GM19324 (cell line): ENCODE results near the gene FGF22.
"Not testable (repeated sequence)": the region's sequence is repeated elsewhere in the genome, so short reads cannot be mapped to it uniquely, and the experiment has no call there.

Experiments
- ATAC-seq: cut with Tn5 transposase; IDR thresholded peaks from one replicate; pipeline ENCODE4 v1.9.1; 2021; ENCODE audit warnings: mild to moderate bottlenecking, moderate library complexity; ENCODE audit not compliant: unreplicated experiment, low FRiP score

Gene FGF22

DNA sequence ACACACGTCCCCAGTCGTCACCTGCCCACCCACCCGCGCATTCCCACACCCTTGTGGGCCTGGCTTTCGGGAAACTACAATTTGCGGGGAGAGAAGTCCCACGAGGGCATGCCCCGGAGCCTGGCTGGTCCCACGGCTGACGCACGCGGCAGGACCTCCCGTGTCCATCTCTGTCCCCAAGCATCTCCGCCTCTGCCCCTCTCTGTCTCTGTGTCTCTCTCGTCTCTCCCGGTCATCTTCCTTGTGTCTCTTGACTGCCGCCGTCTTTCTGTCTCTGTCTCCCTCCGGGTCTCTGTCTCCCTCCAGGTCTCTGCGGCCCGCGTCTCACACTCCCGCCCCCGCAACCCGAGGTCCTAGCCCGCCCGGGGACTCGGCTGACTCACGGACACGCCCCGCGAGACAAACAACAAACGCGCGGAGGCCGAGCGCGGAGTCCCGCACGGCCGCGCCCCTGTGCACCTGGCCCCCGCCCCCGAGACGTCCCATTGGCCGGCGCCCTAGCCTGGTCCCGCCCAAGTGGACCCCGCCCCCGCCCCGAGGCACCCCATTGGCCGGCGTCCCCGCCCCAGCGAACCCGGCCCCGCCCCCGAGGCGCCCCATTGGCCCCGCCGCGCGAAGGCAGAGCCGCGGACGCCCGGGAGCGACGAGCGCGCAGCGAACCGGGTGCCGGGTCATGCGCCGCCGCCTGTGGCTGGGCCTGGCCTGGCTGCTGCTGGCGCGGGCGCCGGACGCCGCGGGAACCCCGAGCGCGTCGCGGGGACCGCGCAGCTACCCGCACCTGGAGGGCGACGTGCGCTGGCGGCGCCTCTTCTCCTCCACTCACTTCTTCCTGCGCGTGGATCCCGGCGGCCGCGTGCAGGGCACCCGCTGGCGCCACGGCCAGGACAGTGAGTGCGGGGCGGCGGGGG, at the start of gene FGF22:
TSS of gene FGF22 (plus strand) at position 627 of the 908 bp plus-strand sequence. CDS start at position 674, 47 bp downstream.
- no peak for ATAC-seq

DNA sequence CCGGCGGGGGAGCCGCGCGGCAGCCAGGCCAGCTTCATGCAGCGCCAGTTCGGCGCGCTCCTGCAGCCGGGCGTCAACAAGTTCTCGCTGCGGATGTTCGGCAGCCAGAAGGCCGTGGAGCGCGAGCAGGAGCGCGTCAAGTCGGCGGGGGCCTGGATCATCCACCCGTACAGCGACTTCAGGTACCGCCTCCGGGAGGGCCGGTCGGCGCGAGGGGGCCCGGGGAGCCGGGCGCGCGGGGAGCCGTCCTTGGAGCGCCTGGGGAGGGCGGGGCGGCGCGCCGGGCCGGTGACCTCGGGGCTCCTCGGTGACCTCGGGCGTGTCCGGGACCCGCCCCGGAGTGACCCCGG, 49.3 kb upstream of the FGF22 start:
- ATAC-seq = no peak

DNA sequence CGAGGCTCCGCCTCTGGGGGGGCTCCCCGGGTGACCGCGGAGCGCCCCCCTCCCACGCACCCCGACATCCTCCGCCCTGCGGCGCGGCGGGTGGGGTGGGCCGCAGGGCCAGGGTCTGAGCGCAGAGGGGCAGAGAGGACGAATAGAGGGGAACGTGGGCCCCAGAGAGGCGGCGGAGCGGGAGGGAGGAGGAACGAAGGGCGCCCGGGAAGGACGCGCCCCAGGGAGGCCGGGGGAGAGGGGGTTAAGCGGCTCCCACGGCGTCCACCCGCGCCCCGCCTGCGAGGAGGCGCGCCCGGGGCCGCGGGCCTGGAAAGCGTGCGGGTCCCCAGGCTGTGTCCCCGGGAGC, 49.0 kb upstream of the FGF22 start:
- no peak for ATAC-seq

DNA sequence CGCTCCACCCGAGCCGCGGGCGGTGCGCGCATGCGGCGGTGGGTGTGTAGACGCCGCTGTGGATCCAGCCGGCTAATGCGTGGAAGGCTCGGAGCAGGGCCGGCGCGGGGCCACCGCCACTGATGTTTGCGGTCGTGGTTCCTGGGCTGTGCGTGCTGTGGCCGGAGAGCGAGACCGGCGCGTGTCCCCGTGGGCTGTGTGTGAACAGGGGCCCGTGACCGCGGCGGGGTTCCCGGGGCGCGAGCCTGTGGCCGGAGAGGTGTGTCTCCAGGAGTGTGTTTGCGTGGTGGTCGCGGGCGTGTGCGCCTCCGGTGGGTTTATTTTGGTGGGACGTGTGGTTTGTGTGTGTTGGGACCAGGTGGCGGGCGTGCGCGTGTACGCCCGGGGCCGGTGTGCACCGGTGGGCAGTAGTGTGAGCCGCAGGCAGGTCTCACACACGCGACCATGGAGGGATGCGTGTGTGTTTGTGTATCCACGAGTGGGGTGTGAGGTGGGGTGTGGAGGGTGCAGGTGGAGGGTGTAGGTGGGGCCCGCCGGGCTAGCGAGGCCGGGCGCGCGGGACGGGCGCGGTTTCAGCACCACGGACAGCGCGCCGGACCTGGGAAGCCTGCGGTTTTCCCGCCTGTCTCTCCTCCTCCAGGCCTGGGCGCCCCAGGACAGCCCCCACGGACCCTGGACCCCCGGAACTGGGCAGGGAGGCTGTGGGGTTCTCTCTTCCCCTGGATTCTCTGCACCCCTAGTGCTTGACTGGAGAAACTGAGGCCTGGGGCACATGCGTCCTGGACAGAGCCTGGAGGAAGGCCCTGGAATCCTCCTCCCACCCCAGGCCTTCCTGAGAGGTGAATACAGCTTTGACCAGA, 48.4 kb upstream of the FGF22 start:
- ATAC-seq = no peak

DNA sequence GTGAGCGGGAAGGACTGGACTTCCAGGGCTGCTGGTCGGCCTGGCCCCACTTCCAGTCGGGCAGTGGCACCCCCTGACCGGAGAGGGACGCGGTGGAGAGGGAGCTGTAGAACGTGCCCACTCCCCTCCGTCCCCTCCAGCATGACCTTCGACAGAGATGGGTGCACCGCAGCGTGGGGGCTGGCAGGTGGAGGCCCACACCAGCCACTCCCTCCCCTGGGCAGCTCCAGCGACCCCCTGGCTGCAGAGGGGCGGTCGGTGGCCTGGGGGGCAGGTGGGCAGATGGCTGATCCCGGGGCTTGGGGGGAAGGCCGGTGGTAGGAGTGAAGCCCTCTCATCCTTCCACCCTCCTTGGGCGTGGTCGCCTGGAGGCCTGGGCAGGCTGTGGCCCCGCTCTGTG, 47.6 kb upstream of the FGF22 start:
- ATAC-seq = no peak

DNA sequence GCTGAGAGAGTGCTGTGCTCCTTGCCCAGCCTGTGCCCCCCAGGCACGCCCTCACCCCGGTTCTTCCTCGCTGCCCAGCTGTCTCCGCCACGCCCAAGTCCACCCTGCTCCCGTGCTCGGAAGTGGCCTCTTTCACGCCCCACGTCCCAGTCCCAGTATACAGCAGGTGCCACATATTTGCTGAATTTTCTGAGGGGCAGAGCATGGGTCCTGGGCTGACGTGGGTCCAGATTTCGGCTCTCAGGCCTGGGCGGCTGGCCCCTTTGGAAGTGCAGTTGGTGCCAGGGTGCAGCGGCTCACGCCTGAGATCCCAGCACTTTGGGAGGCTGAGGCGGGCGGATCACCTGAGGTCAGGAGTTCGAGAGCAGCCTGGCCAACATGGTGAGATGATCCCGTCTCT, 46.6 kb upstream of the FGF22 start:
- no peak for ATAC-seq

DNA sequence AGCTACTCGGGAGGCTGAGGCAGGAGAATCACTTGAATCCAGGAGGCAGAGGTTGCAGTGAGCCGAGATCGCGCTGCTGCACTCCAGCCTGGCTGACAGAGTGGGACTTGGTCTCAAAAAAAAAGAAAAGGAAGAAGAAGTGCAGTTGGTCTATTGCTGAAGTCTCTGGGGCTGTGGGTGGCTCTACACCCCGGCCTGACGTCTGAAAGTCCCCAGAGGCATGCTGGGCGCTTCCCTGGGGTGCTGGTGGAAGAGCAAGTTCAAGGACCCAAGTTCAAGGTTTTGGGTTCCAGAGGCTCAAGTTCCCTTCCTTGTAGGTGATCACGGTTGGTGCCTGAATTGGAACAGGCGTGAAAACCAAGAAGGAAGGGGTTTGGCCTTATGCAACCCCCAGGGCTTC, 46.2 kb upstream of the FGF22 start:
- no peak for ATAC-seq

DNA sequence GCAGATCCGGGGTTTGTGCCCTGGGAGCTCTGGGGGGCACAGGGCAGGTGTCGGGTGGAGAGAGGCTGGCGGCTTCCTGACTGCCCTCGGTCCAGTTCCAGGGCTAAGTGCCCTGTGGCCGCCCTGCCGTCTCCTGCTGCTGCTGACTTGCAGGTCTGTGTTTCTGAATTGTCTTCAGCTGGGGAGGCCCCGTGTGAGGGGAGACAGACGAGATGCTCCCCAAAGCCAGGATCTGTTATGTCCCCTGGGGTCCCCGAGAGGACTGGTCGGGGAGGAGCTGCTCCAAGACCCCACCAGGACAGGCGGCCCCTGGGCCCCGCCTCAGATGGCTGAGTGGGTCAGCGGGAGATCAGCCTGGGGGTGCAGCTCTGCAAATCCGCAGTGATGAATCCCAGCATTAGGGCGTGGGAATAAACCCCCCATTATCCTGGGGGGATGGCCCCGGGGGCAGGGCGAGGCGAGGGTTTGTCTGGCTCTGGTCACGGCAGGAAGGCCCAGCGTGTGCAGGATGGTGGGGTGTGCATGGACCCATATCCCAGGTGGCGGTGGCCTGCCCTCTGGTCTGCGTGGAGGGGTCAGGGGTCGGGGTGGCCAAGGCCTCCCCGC, 45.3 kb upstream of the FGF22 start:
- ATAC-seq = no peak

DNA sequence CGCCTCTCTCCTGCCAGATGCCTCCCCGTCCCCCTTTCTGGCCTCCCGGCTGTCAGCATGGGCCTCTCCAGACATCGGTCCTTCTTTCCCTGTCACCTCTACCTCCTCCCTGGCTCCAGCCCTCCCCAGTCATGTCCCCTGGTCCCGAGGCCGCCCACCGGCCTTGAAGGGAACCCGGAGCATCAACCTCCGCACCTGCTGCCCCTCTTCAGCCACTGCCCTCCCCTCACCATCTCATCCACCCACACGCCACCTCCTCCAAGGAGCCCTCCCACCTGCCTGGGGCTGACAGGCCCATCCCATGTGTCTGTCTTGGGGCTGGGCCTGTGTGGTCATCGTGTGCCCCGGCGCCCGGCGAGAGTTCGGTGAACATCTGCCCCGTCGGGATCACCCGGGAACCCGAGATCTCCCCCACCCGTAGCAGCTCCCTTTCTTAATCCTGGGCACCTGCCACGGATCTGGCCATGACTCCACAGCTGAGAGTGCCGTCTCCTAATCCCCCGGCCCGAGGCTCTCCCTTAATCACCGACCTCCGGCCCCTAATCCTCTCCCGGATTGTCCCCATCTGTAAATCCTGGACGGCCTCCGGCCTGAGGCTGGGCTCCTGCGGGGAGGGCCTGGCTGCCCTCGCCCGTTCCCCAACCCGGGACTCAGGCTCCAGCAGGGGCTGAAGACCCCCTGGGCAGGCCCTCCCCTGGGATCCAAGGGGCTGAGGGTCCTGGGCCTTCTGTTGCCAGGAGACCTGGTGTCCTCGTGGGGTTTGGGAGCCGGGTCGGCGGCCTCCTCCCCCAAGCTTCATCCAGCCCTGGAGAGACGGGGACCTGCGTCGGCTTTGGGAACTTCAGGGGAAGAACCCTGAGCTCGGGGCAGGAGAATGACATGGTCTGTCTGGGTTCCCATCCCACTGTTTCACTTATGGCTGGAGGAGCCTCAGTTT, 44.1 kb upstream of the FGF22 start:
- ATAC-seq = no peak

DNA sequence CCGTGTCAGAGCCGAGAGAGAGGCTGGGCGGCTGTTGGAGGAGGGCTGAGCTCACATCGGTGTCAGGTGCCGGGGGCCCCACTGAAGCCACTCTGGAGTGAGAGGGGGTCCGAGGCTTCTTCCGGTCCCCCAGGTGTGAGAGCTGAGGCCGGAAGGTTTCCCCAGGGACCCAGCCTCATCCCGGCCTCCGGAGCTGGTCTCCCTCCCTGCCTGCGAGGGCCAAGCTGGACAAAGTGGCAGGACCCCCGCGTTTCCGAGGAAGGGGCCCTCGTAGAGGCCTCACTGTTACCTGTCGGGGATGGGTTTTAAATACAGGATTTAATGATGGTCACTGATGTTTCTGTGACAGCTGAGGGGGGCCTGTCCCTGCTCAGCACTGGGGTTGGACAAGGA, 43.4 kb upstream of the FGF22 start:
- ATAC-seq = no peak

DNA sequence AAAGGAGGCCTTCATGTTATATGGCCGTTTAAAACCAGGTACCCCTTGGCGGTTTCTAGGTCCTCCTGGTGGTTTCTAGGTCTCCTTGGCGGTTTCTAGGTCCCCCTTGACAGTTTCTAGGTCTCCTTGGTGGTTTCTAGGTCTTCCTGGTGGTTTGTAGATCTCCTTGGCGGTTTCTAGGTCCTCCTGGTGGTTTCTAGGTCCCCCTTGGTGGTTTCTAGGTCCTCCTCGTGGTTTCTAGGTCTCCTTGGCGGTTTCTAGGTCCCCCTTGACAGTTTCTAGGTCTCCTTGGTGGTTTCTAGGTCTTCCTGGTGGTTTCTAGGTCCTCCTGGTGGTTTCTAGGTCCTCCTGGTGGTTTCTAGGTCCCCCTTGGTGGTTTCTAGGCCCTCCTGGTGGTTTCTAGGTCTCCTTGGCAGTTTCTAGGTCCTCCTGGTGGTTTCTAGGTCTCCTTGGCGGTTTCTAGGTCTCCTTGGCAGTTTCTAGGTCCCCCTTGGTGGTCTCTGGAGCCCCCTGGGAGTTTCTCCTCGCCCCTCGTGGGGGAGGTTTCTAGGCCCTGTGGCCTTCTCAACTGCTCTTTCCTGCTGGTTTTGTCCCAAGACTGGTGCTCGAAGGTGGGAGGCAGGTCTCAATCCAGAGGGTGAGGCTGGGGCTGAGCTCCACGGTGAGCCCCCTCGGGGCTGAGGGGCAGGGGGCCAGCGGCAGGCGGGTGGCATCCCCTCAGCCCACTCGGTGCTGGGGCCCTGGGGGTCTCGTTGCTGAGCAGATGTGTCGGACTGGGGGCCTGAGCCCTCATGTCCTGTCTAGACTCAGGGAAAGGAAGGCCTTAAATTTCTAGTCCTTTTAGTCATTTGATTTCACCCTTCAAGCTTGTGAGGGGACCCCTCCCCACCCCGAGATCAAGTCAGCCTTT, 42.0 kb upstream of the FGF22 start:
- ATAC-seq = no peak

DNA sequence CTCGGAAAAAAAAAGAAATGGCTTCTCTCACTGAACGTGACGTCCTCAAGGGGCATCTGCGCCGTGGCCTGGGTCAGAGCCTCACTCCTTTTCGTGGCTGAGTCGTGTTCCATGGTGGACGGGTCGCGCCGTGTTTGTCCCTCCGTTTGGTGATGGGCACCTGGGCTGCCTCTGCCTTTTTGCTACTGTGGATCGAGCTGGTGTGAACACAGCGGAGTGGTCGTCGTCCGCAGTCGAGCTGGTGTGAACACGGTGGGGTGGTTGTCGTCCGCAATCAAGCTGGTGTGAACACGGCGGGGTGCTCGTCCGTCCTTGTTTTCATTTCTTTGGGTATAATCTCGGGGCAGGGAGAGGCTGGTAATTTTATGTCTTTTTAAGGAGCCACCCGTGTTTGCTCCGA, 38.4 kb upstream of the FGF22 start:
- no peak for ATAC-seq

DNA sequence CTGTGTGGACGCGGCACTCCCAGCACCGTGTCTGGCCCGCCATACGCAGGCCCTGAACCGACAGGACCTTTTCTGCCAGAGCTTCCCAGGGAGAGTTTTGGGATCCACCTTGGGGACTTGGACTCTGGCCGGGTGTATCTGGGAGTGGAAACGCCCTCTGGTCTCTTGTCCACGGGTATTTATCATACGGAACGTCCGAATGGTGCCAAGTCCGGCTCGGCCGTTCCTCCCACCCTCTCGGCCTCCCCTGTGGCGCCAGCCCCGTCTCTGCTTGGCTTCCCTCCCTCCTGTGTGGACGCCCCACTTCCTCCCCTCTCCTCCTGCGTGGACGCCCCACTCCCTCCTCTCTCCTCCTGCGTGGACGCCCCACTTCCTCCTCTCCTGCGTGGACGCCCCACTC, 37.9 kb upstream of the FGF22 start:
- ATAC-seq = no peak

DNA sequence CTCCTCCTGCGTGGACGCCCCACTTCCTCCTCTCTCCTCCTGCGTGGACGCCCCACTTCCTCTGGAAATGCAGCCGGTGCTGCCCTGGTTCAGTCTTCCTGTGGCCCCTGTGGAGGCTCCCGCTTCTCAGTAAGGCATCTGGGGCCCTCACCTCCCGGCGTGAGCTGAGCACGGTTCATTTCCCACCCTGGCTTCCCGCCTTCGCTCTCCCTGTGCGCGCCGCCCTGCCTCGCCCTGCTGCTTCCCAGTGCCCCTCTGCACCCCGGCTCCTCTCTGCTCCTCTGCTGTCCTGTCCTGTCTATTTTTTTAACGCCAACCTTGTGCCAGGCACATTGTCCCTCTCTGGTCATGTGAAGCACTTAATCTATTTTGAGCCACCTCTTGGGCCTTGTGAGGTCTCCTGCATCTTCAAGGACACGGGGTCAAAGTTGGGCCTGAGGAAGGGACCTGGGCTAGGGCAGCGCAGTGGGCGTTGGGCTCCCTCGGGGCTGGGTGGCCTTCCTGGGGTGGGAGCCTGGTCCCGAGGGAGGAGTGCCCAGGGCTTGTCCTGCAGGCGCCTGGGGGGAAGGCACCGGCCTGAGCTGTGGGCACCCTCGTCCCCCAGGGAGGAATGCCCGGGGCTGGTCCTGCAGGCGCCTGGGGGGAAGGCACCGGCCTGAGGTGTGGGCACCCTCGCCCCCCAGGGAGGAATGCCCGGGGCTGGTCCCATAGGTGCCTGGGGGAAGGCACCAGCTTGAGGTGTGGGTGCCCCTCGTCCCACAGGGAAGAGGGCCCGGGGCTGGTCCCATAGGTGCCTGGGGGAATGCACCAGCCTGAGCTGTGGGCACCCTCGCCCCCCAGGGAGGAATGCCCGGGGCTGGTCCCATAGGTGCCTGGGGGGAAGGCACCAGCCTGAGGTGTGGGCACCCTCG, 37.0 kb upstream of the FGF22 start:
- no peak for ATAC-seq

DNA sequence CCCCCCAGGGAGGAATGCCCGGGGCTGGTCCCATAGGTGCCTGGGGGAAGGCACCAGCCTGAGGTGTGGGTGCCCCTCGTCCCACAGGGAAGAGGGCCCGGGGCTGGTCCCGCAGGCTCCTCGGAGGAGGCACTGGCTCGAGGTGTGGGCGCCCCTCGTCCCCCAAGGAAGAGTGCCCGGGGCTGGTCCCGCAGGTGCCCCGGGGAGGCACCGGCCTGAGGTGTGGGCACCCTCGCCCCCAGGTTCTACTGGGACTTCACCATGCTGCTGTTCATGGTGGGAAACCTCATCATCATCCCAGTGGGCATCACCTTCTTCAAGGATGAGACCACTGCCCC, 36.4 kb upstream of the FGF22 start:
- ATAC-seq = not testable (repeated sequence)

DNA sequence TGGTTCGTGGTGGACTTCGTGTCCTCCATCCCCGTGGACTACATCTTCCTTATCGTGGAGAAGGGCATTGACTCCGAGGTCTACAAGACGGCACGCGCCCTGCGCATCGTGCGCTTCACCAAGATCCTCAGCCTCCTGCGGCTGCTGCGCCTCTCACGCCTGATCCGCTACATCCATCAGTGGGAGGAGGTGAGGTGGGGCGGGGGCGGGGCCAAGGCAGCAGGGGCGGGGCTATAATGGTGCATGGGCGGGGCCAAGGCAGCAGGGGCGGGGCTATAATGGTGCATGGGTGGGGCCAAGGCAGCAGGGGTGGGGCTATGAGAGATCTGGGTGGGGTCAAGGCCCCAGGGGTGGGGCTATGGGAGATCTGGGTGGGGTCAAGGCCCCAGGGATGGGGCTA, 35.9 kb upstream of the FGF22 start:
- not testable (repeated sequence) for ATAC-seq

DNA sequence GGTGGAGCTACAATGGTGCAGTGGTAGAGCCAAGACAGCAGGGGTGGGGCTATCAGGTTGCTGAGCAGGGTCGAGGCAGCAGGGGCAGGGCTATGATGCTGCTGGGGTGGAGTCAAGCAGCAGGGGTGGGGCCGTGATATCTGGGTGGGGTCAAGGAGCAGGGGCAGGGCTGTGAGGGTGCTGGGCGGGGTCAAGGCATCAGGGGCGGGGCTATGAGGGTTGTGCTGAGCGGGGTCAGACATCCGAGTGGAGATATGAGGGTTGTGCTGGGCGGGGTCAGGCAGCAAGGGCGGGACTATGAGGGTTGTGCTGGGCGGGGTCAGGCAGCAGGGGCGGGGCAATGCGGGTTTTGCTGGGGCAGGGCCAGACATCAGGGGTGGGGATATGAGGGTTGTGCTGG, 35.3 kb upstream of the FGF22 start:
- no peak for ATAC-seq
